OCI-LY3 (cell line): ENCODE measurements around the gene REEP1.

Experiments used
- H2AFZ ChIP-seq: fragments of 200-600, 300-600 bp; shearing (Covaris generic); 2 replicates; pipeline ENCODE4 v1.6.0; 2014; ENCODE audit warnings: antibody characterized with exemption, low read depth, low read length
- H3K27ac ChIP-seq: fragments of 200-600, 300-600 bp; sonication (generic); 2 replicates; pipeline ENCODE4 v1.5.1; 2014; ENCODE audit warnings: mild to moderate bottlenecking, low read length, moderate library complexity, mixed read lengths
- H3K27me3 ChIP-seq: fragments of 200-600, 300-600 bp; sonication (generic); 2 replicates; pipeline ENCODE4 v1.6.1; 2014; ENCODE audit warnings: low read depth, low read length, mixed read lengths
- H3K36me3 ChIP-seq: fragments of 200-600, 300-600 bp; sonication (generic); replicated peaks from 2 replicates; pipeline ENCODE3; 2014; ENCODE audit warnings: low read depth, low read length, mixed read lengths
- H3K4me1 ChIP-seq: fragments of 300-600, 200-600 bp; sonication (generic); 2 replicates; pipeline ENCODE4 v1.6.1; 2014; ENCODE audit warnings: low read length, mixed read lengths
- H3K4me2 ChIP-seq: fragments of 200-600, 300-600 bp; sonication (generic); 2 replicates; pipeline ENCODE4 v1.6.1; 2014; ENCODE audit warnings: low read length, mixed read lengths
- H3K4me3 ChIP-seq: fragments of 300-600, 200-600 bp; sonication (generic); 2 replicates; pipeline ENCODE4 v1.5.1; 2014; ENCODE audit warnings: antibody characterized with exemption, mild to moderate bottlenecking, low read length, moderate library complexity
- H3K79me2 ChIP-seq: fragments of 300-600, 200-600 bp; shearing (Covaris generic); 2 replicates; pipeline ENCODE4 v1.6.1; 2014; ENCODE audit warnings: mild to moderate bottlenecking, low read length, mixed read lengths
- H3K9ac ChIP-seq: fragments of 300-600, 200-600 bp; shearing (Covaris generic); 2 replicates; pipeline ENCODE4 v1.6.0; 2014; ENCODE audit warnings: mild to moderate bottlenecking, low read length, moderate library complexity
- H3K9me3 ChIP-seq: fragments of 200-600, 300-600 bp; shearing (Covaris generic); 2 replicates; pipeline ENCODE4 v1.6.1; 2014; ENCODE audit warnings: low read length, mixed read lengths; ENCODE audit not compliant: insufficient read depth
- H4K20me1 ChIP-seq: fragments of 200-600, 300-600 bp; sonication (generic); 2 replicates; pipeline ENCODE4 v1.6.1; 2016; ENCODE audit warnings: low read length, mixed read lengths; ENCODE audit not compliant: insufficient read depth
- CTCF ChIP-seq: fragments of 200-600, 300-600 bp; sonication (generic); IDR thresholded peaks from 2 replicates; pipeline ENCODE4 v1.5.1; 2014; ENCODE audit warnings: antibody characterized with exemption, low read length, low read depth
- EZH2phosphoT487 ChIP-seq: fragments of 200-600 bp; shearing (Covaris generic); IDR thresholded peaks from 2 replicates; pipeline ENCODE4 v1.6.1; 2018; ENCODE audit warnings: antibody characterized with exemption, mixed run types, low read depth

Gene REEP1

GRCh38 chr2:86275962-86276361 lies 61.5 kb downstream of the REEP1 start:
- Histone ChIP-seq H2AFZ (no peak overlapping the region), H3K27ac (no peak overlapping the region), H3K36me3 (peaks cover 4% of the 10 kb centered on the region), H3K27me3 (peaks cover 19% of the 10 kb centered on the region; the same call in 1 of the 2 replicates), H3K4me1 (peaks cover 19% of the 10 kb centered on the region), H3K4me2 (no peak overlapping the region), H3K4me3 (no peak overlapping the region), H3K9ac (no peak overlapping the region), H3K79me2 (no peaks in the 10 kb centered on the region), H3K9me3 (peaks cover 8% of the 10 kb centered on the region; the same call in 1 of the 2 replicates), H4K20me1 (no peaks in the 10 kb centered on the region)
- TF ChIP-seq CTCF (no peak), EZH2phosphoT487 (no peak)

GRCh38 chr2:86275384-86275799 lies 62.0 kb downstream of the REEP1 start:
- H3K4me1 ChIP-seq = peaks cover 19% of the 10 kb centered on the region
- H3K4me2 ChIP-seq = no peak overlapping the region
- no peak overlapping the region for H2AFZ ChIP-seq
- TF ChIP-seq EZH2phosphoT487 = no peak
- no peak for TF ChIP-seq CTCF
- peaks cover 4% of the 10 kb centered on the region for H3K36me3 ChIP-seq
- H3K9ac ChIP-seq = no peak overlapping the region
- H3K4me3 ChIP-seq = no peak overlapping the region
- H3K79me2 ChIP-seq = no peaks in the 10 kb centered on the region
- H4K20me1 ChIP-seq = no peaks in the 10 kb centered on the region
- H3K9me3 ChIP-seq = peaks cover 12% of the 10 kb centered on the region; the same call in 1 of the 2 replicates
- H3K27ac ChIP-seq = no peak overlapping the region
- peaks cover 19% of the 10 kb centered on the region; the same call in 1 of the 2 replicates for H3K27me3 ChIP-seq

- Histone ChIP-seq H3K4me2 (no peak overlapping the region), H3K4me1 (peaks cover 19% of the 10 kb centered on the region), H4K20me1 (no peaks in the 10 kb centered on the region), H3K9me3 (peaks cover 12% of the 10 kb centered on the region; the same call in 1 of the 2 replicates), H3K36me3 (peaks cover 4% of the 10 kb centered on the region), H3K27ac (no peak overlapping the region), H3K79me2 (no peaks in the 10 kb centered on the region), H3K4me3 (no peak overlapping the region), H3K9ac (no peak overlapping the region), H3K27me3 (peaks cover 19% of the 10 kb centered on the region; the same call in 1 of the 2 replicates), H2AFZ (no peak overlapping the region)
- TF ChIP-seq CTCF = no peak
- TF ChIP-seq EZH2phosphoT487 = no peak
Measured at GRCh38 chr2:86274918-86275275, 62.5 kb downstream of the REEP1 start.

GRCh38 chr2:86274265-86274917 lies 63.0 kb downstream of the REEP1 start:
- H3K4me3 ChIP-seq = no peak overlapping the region

More at GRCh38 chr2:86274265-86274917, 63.0 kb downstream of the REEP1 start:
- no peak overlapping the region for H3K27ac ChIP-seq
- no peak overlapping the region for H2AFZ ChIP-seq
- H3K79me2 ChIP-seq = no peaks in the 10 kb centered on the region
- TF ChIP-seq CTCF = no peak
- TF ChIP-seq EZH2phosphoT487 = no peak
- peaks cover 18% of the 10 kb centered on the region; the same call in 1 of the 2 replicates for H3K27me3 ChIP-seq
- no peak overlapping the region for H3K4me2 ChIP-seq
- H3K9ac ChIP-seq = no peak overlapping the region
- H4K20me1 ChIP-seq = no peaks in the 10 kb centered on the region
- peaks cover 4% of the 10 kb centered on the region for H3K36me3 ChIP-seq
- H3K9me3 ChIP-seq = peaks cover 12% of the 10 kb centered on the region; the same call in 1 of the 2 replicates
- peaks cover 19% of the 10 kb centered on the region for H3K4me1 ChIP-seq
